ENCODE results near the gene MLIP. TPM values are rescaled to one million over a fixed set of nuclear protein-coding genes. Genes with fewer than 3 reads are reported as not detected.

The MLIP gene
- total RNA-seq, 4 donors from 2014 or later, result 4.0 to 8.1 (median 4.2) TPM; not detected in 1

DNA sequence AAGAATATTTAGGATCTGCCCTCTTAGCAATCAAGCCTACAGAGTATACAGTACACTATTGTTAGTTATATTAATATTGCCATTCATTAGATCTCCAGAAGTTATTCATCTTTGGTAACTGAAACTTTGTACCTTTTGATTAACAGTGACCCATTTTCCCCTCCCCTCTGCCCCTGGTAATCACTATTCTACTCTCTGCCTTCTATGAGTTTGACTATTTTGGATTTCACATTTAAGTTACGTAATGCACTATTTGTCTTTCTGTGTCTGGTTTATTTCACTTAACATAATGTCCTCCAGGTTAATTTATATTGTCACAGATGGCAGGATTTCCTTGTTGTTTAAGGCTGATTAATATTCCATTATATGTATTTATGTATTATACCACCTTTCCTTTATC, 111.0 kb downstream of the MLIP start:
- TF ChIP-seq POLR2A (IDR thresholded peaks at IDR 0.05), result no peak
- TF ChIP-seq, protein P1, sequence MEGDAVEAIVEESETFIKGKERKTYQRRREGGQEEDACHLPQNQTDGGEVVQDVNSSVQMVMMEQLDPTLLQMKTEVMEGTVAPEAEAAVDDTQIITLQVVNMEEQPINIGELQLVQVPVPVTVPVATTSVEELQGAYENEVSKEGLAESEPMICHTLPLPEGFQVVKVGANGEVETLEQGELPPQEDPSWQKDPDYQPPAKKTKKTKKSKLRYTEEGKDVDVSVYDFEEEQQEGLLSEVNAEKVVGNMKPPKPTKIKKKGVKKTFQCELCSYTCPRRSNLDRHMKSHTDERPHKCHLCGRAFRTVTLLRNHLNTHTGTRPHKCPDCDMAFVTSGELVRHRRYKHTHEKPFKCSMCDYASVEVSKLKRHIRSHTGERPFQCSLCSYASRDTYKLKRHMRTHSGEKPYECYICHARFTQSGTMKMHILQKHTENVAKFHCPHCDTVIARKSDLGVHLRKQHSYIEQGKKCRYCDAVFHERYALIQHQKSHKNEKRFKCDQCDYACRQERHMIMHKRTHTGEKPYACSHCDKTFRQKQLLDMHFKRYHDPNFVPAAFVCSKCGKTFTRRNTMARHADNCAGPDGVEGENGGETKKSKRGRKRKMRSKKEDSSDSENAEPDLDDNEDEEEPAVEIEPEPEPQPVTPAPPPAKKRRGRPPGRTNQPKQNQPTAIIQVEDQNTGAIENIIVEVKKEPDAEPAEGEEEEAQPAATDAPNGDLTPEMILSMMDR (IDR thresholded peaks at IDR 0.05), result no peak
- Histone ChIP-seq H3K36me3 (no peaks in the 10 kb centered on the region), H3K4me1 (no peaks in the 10 kb centered on the region), H3K4me3 (replicated peaks in 1 of 3) (no peak overlapping the region), H3K9me3 (no peaks in the 10 kb centered on the region), H3K27ac (no peak overlapping the region), H3K27me3 (no peaks in the 10 kb centered on the region)
- no peak for DNase-seq
- WGBS, 2 donors, result 98% methylated on average over 1 of the region's 1 CpG
- intact Hi-C loops (cut with DNase I), result no loop called here

DNA sequence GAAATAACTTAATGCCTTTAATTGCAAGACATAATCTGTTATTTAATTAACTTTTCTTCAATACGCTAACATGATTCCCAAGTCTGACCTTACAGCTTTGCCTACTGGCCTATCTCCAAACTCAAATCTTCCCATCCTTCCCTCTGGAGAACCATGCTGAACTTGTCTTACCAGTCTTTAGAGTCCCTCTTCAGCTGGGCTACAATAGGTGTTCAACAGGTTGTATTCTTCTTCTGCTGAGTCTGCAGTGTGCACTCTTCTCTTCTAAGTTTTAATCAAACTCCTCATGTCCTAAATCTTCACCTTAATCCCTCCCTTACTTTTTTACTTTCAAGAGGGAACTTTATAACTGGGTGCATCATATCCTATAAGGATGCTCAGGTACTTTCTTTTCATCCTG, 121.5 kb downstream of the MLIP start:
- no peak for TF ChIP-seq POLR2A (IDR thresholded peaks at IDR 0.05)
- TF ChIP-seq, protein P1 (IDR thresholded peaks at IDR 0.05), result no peak
- no peak for DNase-seq
- WGBS, 2 donors, result 92 to 95% methylated on average over 1 of the region's 1 CpG
- H3K27ac ChIP-seq, result no peak overlapping the region
- no peaks in the 10 kb centered on the region for H3K9me3 ChIP-seq
- H3K4me3 ChIP-seq (replicated peaks in 1 of 3), result no peak overlapping the region
- H3K36me3 ChIP-seq, result no peaks in the 10 kb centered on the region
- H3K4me1 ChIP-seq, result no peaks in the 10 kb centered on the region
- no peaks in the 10 kb centered on the region for H3K27me3 ChIP-seq
- intact Hi-C loops (cut with DNase I), result no loop called here

DNA sequence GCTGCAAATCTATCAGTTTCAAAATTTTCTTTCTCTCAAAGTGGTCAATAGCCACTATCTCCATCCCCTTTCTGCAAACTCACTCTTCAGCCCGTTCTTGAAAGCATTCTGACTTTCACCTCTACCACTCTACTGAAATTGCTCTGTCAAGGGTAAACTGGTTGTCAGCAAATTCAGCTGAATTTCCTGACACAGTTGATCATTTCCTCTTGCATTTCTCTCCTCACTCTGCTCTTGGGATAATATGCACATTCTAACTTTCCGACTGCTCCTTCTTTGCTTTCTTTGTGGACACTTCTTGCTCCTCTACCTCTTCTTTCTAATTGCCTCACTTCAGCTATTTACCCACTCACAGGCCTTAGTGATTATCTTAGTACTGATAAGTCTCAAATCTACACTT, 123.3 kb downstream of the MLIP start:
- Histone ChIP-seq H3K36me3 (no peaks in the 10 kb centered on the region), H3K27ac (no peak overlapping the region), H3K9me3 (no peaks in the 10 kb centered on the region), H3K4me1 (no peaks in the 10 kb centered on the region), H3K27me3 (no peaks in the 10 kb centered on the region), H3K4me3 (replicated peaks in 1 of 3) (no peak overlapping the region)
- intact Hi-C loops (cut with DNase I), result no loop called here
- WGBS, 2 donors, result 46 to 54% methylated on average over 2 of the region's 2 CpGs
- no peak for DNase-seq
- TF ChIP-seq, protein P1 (IDR thresholded peaks at IDR 0.05), result no peak

DNA sequence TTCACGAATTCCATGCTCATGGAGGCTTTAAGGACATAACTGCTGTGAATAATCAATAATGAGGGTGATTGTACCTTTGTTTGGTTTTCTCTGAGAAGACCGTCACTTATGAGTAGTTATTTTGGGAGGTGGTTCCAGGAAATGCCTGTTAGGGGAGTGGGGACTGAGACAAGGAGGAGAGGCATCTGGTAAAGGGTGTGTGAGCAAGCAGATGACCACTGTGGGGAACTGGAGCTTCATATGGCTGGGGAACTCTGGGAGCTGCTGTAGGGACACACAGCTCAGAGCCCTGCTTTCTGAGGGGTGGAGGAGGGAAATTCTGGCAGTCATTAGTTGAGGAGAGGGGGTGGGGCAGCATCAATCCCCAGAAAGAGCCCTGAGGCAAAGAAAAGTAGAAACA, 125.7 kb downstream of the MLIP start:
- TF ChIP-seq, protein P1 (IDR thresholded peaks at IDR 0.05), result no peak
- TF ChIP-seq POLR2A (IDR thresholded peaks at IDR 0.05), result no peak
- no peak overlapping the region for H3K4me3 ChIP-seq (replicated peaks in 1 of 3)
- no peaks in the 10 kb centered on the region for H3K36me3 ChIP-seq
- no peak overlapping the region for H3K27ac ChIP-seq
- no peaks in the 10 kb centered on the region for H3K4me1 ChIP-seq
- DNase-seq, result no peak
- WGBS, 2 donors, result 76 to 77% methylated on average over 2 of the region's 2 CpGs
- no peaks in the 10 kb centered on the region for H3K9me3 ChIP-seq
- no peaks in the 10 kb centered on the region for H3K27me3 ChIP-seq
- intact Hi-C loops (cut with DNase I), result no loop called here

DNA sequence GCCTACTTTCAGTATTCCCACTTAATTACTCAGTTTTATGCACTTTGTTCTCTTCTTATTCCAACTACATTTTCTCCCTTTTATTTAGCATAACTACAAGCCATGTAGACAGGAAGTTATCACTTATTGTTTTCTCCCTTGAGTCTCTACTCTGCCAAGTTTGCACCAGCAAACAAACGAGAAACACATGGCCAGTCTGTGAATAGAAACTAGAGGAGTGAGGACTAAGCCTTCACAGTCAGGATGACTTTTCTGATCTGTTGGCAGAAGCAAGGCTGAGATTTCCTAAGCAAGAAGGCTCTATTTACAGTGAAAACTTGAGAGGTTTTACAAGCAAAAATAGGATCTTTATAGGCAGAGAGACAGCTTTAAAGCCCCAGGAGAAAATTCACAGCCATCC, 127.2 kb downstream of the MLIP start:
- Histone ChIP-seq H3K4me3 (replicated peaks in 1 of 3) (no peak overlapping the region), H3K27me3 (no peaks in the 10 kb centered on the region), H3K4me1 (no peaks in the 10 kb centered on the region), H3K27ac (no peak overlapping the region), H3K36me3 (no peaks in the 10 kb centered on the region), H3K9me3 (no peaks in the 10 kb centered on the region)
- intact Hi-C loops (cut with DNase I), result no loop called here
- 18 to 32% methylated on average over 1 of the region's 1 CpG for WGBS, 2 donors
- DNase-seq, result no peak
- TF ChIP-seq, protein P1 (IDR thresholded peaks at IDR 0.05), result no peak
- TF ChIP-seq POLR2A (IDR thresholded peaks at IDR 0.05), result no peak
